HG03520 (cell line): ENCODE results near the gene NXPH1.

Experiments
- ATAC-seq: cut with Tn5 transposase; IDR thresholded peaks from one replicate; pipeline ENCODE4 v1.9.1; 2021; ENCODE audit warnings: mild to moderate bottlenecking, moderate library complexity; ENCODE audit not compliant: unreplicated experiment

Gene NXPH1

DNA sequence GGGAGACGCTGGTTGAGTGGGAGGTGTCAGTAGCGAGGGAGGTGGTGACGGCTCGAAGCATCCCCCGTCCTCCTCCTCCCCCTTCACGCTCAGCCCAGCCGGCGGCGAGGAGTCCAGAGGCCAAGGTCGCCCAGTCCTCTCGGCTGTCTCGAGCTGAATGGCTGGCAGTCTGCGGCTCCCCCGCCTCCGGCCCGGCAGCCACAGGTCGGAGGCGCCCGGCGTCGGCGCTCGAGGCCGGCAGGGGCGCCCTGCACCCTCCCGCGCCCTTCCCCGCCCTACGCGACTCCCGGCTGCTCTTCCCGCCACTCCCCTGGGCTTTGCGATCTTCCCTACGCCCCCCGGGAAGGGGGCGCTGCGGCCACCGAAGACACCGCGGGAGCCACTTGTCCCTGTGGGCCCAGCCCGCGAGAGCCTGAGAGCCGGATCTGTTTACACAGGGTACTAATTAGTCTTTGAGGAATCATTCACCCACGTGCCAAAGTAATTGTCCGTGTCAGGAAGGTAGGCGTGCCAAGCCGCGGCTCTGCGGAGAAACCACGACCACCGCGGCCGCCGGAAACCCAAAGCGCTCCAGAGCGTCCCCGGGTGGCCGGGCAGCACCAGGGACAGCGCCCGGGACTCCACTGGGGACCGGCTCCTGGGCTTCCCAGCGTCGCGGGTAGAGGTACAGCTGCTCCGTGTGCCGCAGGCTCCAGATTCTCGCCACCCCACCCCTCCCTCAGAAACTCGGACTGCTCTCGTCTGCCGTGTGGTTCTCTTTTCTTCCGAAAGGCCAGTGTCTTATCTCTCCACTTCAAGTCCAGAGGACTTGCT, at the start of gene NXPH1:
Gene NXPH1 (plus strand): TSS at position 133 of the 813 bp plus-strand sequence.
- ATAC-seq = no peak

DNA sequence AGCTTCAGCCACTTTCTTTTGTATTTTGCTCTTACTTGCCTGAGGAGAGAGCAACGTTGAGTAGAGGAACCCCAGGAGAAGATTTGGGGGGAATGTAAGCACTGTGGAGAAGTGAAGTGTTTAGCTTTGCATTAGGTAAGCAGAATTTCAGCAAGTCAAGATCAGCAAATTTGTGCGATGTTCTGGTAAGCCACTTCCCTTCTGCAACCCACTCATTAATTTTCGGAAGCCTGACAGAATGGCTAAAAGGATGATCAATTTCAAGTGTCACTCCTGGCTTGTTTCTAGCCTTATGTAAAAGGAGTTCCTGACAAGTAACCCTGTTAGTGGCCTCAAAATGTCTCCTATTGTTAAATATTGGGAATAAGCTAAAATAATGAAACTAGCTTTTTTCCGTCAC, 48.5 kb upstream of the NXPH1 start:
- ATAC-seq = no peak

DNA sequence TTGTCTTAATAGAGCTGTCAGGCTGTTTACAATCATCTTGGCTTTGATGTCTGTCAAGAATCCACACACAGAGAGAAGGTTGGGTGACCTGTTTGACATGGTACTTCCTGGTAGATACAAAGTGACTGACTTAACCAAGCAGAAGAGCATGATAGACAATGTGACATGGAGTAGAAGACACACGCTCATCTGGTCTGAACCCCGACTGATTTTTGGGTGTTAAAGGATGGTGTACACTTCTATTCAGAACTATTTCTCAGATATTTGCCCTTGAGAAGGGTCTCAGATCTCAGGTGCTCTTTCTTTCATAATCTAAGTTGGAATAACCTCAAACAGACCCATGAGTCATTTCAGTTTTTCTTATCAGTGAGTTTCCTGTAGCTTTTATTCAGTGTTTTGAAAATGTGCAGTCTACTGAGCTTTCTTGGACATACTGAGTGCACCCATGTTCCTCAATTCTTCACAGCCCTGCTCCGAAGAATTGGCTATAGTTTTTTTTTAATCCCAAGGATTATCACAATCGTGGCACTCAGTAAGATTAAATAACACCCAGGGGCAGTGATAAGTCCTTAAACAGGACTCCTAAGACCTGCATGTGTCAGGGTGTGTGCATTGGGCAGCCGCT, 46.4 kb upstream of the NXPH1 start:
- ATAC-seq = peak; percentile 81

DNA sequence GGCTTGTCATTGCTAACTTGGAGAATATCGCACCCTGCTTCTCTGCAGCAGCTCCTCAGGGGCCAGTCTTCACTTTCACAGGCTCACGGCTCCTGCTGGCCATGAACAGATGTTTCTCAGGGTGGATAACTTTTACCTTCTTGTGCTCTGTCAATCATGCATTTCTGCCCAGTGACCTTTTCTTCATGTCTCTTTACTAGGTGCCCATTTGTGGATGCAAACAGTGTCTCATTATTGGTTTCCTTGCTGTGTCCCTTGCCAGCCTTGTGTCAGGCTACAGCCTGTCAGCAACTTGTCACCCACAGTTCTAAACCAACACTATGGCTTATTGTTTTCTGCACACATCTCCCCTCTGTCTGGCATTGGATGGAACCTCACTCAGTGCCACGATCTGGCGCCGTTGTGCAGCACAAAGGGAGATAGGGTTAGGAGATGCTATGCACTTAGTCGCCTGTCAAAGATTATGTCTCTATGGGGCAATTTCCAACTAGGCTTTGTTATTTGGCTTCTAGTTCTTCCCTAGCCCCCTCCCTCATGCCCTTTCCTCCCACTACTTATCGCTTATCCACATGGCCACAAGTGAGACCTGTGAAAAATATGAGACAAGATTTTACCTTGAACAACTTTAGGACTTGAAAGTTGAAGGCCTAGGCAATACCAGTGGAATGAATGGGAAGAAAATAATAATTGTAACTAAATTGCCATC, 45.7 kb upstream of the NXPH1 start:
- ATAC-seq = peak; percentile 63

DNA sequence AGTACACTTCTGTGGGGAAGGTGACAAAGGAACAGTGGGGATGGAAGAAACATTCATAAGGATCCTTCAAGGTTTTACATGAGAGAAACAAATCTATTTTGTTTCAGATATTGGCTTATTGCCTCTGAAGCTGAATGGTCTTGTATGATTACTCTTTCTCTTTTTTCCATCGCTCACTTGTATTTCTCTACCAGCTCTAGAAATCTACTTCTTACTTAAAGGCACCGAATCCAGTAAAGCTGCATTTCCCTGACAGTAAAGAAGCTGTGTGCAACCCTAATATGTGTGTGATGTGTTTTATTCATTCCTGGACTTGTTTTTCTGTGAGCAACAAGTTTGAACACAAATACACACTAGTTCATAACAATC, 45.2 kb upstream of the NXPH1 start:
- no peak for ATAC-seq

DNA sequence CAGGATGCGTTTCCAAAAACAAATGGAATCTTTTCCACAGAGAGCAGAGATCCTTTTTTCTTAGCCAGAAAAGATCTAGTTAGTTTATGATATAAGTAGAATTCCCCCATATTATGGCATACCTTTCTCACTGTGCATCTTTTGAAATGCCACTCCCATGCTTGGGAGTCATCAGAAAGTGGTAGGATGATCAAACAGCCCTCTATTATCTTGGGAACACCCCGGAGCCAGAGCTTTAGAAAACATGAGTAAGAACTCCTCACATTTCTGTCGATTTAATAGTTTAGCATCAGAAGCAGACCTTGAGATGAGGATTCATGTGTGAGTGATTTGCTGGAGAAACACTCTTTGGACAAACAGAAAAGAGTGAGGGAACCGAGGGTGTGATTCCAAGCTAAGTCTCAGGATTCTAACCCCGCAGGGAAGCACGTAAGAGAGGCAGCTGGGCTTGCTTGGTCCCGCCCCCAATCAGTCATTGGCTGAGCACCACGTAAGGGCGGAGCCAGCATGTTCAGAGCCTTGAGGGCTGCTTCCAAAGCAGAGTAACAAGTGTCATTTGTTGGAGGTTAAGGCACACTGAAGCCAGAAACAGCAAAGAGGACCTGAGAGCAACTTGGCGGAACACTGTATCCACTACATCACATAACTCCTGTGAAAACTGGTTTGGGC, 43.7 kb upstream of the NXPH1 start:
- no peak for ATAC-seq

DNA sequence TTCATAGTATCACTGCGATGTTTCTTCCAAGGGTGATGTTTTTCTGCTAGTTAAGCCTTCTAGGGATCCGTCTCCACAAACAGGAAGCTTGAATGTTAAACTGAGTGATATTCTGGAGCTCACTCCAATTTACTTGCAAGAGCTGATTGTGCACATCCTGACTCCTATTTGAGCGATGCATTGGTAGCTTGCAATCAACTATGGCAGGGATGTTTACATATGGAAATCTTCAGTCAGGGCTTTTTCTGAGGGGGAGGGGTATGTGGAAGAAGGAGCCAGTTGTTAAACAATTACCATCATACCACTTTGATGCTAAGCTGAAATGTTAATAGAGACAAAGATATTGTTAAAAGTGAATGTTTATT, 43.2 kb upstream of the NXPH1 start:
- ATAC-seq = no peak

DNA sequence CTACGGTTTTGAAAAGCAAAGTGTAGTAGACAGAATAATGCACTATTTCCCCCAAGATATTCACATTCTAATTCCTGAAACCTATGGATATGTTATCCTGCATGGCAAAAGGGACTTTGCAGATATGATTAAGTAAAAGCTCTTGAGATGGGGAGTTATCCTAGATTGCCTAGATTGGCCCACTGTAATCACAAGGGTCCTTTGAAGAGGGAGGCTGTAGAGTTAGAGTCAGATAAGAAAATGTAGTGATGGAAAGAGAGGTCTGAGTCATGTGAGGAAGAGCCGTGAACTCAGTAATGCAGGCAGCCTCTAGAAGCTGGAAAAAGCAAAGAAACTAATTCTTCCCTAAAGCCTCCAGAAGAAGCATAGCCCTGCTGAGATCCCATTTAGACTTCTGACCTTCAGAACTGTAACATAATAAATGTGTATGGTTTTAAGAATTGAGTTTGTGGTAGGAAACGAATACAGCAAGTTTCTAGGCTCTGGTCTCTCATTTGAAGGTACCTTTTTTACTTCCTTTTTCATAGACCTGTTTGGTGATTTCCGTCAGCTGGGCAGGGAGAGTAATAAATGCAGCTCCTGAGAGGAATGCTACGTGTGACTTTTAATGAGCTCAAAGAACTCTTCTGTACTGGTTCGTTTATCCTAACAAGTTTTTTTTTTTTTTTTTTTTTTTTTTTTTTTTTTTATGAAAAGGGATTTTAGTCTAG, 41.9 kb upstream of the NXPH1 start:
- no peak for ATAC-seq

DNA sequence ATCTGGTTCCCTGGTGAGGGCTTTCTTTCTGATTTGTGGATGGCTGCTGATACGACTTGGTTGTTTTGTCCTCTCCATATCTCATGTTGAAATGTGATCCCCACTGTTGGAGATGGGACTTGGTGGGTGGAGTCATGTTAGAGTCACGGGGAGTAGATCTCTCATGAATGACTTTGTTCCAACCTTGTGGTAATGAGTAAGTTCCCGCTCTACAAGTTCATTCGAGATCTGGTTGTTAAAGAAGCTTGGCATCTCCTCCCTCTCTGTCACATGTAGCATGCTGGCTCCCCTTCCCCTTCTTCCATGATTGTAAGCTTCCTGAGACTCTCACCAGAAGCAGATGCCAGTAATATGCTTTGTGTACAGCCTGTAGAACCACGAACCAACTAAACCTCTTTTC, 37.1 kb upstream of the NXPH1 start:
- no peak for ATAC-seq

DNA sequence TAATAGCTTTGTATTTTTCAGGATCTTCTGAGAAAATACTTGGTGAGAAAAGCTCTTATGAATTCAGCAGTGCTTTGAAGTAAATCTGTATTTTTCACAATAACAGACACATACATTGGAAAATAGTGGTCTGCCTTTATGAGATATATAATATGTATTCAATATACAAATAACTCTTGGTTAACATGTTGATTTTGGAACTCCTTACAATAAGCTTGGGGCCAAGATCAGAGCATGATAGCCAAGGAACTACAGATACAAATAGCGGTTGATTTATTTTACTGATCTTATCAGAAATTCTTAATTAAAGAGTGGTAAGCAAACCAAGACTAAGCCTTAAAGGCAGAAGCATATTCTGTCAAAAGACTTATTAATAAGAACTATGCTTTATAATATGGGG, 24.5 kb upstream of the NXPH1 start:
- ATAC-seq = no peak

DNA sequence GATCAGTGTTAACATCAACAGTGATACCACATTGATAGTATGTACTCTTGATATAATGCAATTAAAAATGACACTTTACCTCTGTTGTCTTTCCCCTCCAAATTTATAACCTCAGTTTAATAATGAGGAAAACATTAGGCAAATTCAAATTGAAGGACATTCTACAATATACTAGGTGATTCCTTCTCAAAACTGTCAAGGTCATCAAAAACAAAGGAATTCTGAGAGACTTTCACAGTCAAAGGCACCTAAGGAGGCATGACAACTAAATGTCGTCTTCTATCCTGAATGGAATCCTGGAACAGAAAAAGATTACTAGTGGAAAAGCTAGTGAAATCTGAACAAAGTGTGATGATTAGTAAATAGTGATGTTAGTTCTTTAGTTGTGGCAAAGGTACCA, 22.3 kb upstream of the NXPH1 start:
- no peak for ATAC-seq

DNA sequence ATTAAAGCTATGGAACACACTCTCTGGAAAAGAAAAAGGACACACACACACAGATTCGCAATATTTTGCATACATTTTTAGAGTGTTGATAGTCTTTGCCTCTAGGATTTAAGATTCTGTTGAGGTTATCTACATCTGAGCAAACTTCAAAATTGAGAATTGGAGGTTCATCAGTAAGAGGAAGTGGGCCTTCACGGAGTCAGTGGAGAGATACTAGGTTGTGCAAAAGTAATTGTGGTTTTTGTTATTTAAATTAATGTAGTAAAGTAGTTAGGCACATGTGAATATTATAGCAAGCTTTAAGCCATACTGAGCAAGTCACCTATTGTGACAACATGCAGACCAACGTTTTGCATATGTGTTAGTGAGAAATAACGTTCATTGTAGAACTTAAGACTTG, 19.8 kb upstream of the NXPH1 start:
- ATAC-seq = peak; percentile 55

DNA sequence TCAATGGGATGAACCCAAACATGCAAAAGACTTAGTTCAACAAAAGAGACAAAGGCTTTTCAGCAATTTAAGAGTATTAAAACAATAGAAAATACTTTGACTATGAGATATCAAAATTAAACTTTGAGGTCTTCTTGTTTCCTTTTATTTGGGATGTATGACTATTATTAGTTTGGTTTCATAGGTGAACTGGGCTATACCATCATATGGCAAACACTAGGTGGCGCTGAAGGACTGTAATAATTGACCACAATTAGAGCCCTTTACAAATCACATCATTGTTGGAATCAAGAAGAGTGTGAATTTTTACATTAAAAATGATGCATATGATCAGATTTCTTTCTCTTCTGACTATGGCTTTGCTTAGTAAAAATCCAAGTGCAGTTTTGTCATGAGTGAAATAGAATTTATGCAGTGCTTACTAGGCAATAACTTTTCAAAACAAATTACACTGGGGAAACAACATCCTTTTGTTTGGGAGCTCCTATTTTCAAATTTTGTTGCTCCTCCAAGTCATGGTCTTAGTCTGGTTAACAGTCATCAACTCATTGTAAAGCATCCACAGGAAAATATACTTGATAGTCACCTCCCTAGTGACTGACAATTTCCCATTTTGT, 14.7 kb upstream of the NXPH1 start:
- peak; percentile 73 for ATAC-seq

DNA sequence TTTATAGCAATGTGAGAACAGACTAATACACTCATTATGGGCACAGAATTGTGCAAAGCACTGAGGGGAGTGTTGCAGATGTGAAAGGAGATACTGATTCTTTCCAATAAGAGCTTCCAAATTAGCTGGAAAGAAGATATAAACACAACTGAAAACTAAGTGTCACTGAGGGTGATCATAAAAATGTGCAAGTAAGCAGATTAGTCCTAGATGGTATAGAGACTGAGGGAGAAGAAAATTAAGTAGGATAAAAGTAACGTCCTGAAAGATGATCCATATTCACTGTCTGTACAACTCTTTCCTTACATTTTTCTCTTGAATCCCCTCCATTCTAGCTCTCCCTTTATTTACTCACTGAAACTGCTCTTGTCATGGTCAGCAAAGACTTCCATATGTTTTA, 11.2 kb upstream of the NXPH1 start:
- no peak for ATAC-seq

DNA sequence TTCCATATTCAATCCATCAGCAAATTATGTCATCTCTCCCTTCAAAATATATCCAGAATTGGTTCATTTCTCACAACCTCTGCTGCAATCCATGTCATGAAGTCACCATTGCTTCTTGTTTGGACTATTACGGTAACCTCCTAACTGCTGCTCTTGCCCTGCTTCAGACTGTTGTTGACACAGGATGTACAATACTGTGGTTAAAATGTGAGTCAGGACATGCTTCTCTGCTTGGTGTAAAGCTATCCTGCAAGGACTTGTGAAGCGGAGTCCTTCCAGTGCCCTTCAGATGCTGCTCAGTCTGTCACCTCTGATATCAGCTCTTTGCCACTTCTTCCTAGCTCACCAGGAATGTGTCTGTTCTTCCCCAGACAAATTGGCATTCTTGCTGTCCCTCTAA, 10.4 kb upstream of the NXPH1 start:
- no peak for ATAC-seq

DNA sequence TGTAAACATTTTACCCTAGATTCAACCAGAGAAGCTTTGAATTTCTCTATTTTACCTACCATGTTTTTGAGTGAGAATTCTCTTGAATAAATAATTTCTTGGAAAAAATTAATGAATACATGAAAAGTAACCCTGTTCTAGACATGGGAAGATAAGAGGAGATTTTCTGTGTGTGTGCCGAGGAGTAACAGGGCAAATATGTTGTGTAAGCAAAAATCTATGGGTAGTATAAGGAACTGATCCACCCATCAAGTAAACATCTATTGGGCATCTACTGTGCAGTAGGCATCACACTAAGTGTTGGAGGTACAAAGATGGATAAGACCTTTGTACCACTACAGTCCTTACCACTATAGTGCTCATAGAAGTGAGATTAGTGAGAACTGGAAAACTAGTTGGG, 8.2 kb upstream of the NXPH1 start:
- ATAC-seq = no peak

DNA sequence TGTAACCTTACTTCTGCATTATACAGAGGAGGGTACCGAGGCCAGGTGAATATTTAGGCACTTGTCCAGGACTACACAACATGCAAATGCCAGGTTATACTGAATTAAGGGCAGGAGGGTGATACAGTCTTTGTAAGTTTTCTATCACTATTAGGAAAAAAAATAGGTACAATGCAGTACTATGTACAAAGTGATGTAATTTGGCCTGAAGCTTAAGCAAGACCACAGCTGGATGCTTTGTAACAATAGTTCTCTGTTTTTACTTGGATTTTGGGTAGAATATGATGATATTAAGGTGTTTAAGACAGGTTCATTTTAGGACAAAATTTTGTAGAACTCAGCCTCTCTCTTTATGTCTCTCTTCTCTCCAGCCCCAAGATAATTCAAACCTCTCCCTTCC, 2.8 kb upstream of the NXPH1 start:
- ATAC-seq = no peak

DNA sequence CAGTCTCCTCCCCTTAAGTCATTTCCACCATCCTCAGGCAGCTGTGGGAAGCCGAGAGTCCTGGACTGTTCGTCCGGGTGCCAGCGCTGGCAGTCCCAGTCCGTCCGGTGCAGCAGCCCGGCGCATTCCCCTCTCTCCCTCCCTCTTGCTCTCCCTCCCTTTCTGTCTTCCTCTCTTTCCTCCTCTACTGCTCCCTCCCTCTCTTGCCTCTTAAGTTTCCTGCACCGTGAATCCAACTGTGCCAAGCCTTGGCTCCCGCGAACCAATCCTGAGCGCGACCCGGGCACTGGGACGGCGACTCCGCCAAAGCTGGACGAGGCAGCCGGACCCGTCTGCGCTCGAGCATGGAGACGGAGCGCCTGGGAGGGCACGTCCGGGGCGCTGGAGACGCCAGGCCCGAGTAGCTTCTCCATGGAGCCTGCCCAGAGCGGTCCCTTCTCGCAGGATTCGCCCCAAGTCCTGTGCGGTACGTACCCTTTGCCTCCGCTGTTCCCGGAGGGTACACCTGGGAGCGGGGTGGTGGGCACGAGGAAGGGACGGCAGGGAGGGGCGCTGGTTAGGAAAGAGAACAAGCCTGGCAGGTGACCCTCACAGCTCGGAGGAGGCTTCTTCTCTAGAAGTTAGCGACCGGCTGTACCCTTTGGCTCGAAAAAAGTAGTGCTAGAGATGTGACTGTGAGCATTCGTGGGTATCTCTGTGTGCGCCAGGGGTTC, 1.0 kb downstream of the NXPH1 start:
- ATAC-seq = no peak

DNA sequence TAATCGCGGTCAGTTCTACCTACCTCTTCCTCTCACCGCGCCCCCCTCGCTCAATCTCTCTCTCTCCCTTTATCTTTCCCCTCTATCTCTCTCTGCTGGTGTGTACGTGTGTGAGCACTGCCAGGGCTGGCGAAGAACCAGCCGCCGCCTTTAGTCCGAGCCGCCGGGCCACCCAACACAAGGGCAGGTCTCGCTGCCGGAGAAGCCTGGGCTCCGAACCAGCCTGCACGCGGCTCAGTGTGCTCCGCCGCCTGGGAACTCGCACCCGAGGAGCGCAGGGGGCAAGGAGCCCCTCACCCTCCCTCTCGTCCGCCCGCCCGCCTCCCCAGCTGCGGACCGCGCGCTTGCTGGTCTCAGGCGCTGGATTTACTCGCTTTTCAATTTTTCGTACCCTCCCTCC, 1.7 kb downstream of the NXPH1 start:
- no peak for ATAC-seq
